NCI-H526 (cell line): ENCODE measurements around the gene PIAS2.

Experiments used
- DNase-seq, 2 experiments: peaks; one replicate each; lab custom pipeline; 2025; lab: John Stamatoyannopoulos, UW

The PIAS2 gene

GRCh38 chr18:46761059-46761769 is 156.1 kb downstream of the PIAS2 start:
- DNase-seq, result no peak

GRCh38 chr18:46759890-46760289 is 157.4 kb downstream of the PIAS2 start:
- no peak for DNase-seq

- DNase-seq, result peak in 1 of 2 experiments; percentile 65
Measured at GRCh38 chr18:46756559-46757201, 160.6 kb downstream of the PIAS2 start, which contains the start of gene ST8SIA5. ST8SIA5 (minus strand) TSS chr18:46757053; CDS start chr18:46756508, 545 bp downstream.

- peak in 1 of 2 experiments; percentile 7 for DNase-seq
Measured at GRCh38 chr18:46756025-46756558, 161.2 kb downstream of the PIAS2 start.

GRCh38 chr18:46755315-46756024 is 161.8 kb downstream of the PIAS2 start:
- no peak for DNase-seq

- peak in 1 of 2 experiments; percentile 35 for DNase-seq
Measured at GRCh38 chr18:46754661-46755292, 162.5 kb downstream of the PIAS2 start.

GRCh38 chr18:46754188-46754587 is 163.1 kb downstream of the PIAS2 start:
- DNase-seq, result no peak
